SU-DHL-6 (cell line): ENCODE data around the gene MUC3A.

Experiments used
- H2AFZ ChIP-seq: fragments of 200-600 bp; sonication (generic); 2 replicates; pipeline ENCODE4 v1.6.1; 2014; ENCODE audit warnings: low read depth, mild to moderate bottlenecking, moderate library complexity, mixed read lengths, antibody characterized with exemption, low read length; ENCODE audit not compliant: severe bottlenecking
- H3F3A ChIP-seq: fragments of 200-600 bp; shearing (Covaris generic); 2 replicates; pipeline ENCODE4 v1.6.0; 2016; ENCODE audit warnings: antibody characterized with exemption, mild to moderate bottlenecking; ENCODE audit not compliant: insufficient read depth
- H3K27ac ChIP-seq: fragments of 200-600 bp; sonication (generic); 2 replicates; pipeline ENCODE4 v1.5.1; 2016; ENCODE audit warnings: low read depth, mild to moderate bottlenecking, low read length, moderate library complexity, mixed read lengths
- H3K27me3 ChIP-seq: fragments of 200-600 bp; sonication (generic), shearing (Covaris generic); 2 replicates; pipeline ENCODE4 v1.6.0; 2014; ENCODE audit warnings: mild to moderate bottlenecking, low read length
- H3K36me3 ChIP-seq: fragments of 200-600 bp; sonication (generic); 2 replicates; pipeline ENCODE4 v1.6.1; 2014; ENCODE audit warnings: mild to moderate bottlenecking, low read length, mixed read lengths
- H3K4me2 ChIP-seq: fragments of 300-600, 200-600 bp; shearing (Covaris generic), sonication (generic); 2 replicates; pipeline ENCODE4 v1.6.0; 2014; ENCODE audit warnings: low read length, low read depth, mild to moderate bottlenecking; ENCODE audit not compliant: poor library complexity, severe bottlenecking
- H3K4me3 ChIP-seq: fragments of 200-600 bp; sonication (generic); 2 replicates; pipeline ENCODE4 v1.5.1; 2014; ENCODE audit warnings: antibody characterized with exemption, low read length, mild to moderate bottlenecking, mixed read lengths; ENCODE audit not compliant: insufficient read depth, poor library complexity, severe bottlenecking
- H3K79me2 ChIP-seq: fragments of 200-600 bp; sonication (generic); 2 replicates; pipeline ENCODE4 v1.6.1; 2014; ENCODE audit warnings: mild to moderate bottlenecking, low read length, moderate library complexity; ENCODE audit not compliant: insufficient read depth
- H3K9ac ChIP-seq: fragments of 200-600 bp; sonication (generic); 2 replicates; pipeline ENCODE4 v1.7.0; 2014; ENCODE audit warnings: mild to moderate bottlenecking, low read length
- H3K9me2 ChIP-seq: fragments of 200-600 bp; sonication (generic); replicated peaks from 2 replicates; pipeline ENCODE4 v1.6.1; 2014; ENCODE audit warnings: low read length; ENCODE audit not compliant: insufficient read depth
- H3K9me3 ChIP-seq: fragments of 200-600 bp; sonication (generic); 2 replicates; pipeline ENCODE4 v1.6.1; 2014; ENCODE audit warnings: low read length, mixed read lengths; ENCODE audit not compliant: insufficient read depth
- H4K20me1 ChIP-seq: fragments of 200-600 bp; sonication (generic); 2 replicates; pipeline ENCODE4 v1.6.1; 2014; ENCODE audit warnings: low read depth, mild to moderate bottlenecking, antibody characterized with exemption, low read length, moderate library complexity, mixed read lengths
- CTCF ChIP-seq: fragments of 200-600 bp; sonication (generic); IDR thresholded peaks from one replicate; pipeline ENCODE4 v1.5.1; 2017; ENCODE audit warnings: antibody characterized with exemption, mild to moderate bottlenecking, low read length, moderate library complexity; ENCODE audit not compliant: insufficient read depth, poor library complexity, severe bottlenecking
- EZH2phosphoT487 ChIP-seq: fragments of 200-600 bp; sonication (generic), shearing (Covaris generic); conservative IDR thresholded peaks from 2 replicates; pipeline ENCODE4 v1.6.1; 2018; ENCODE audit warnings: mild to moderate bottlenecking, antibody characterized with exemption, low read length, moderate library complexity, mixed read lengths

MUC3A gene

GRCh38 chr7:100949227-100949932 is at the start of gene MUC3A:
TSS of gene MUC3A (plus strand) at chr7:100949534. CDS start at chr7:100949625, 91 bp downstream.
- TF ChIP-seq CTCF: no peak
- no peak for TF ChIP-seq EZH2phosphoT487
- H3K27me3 ChIP-seq: peaks cover 4% of the 10 kb centered on the region; the same call in 1 of the 2 replicates
- no peaks in the 10 kb centered on the region for H3K79me2 ChIP-seq
- no peaks in the 10 kb centered on the region for H3K9me2 ChIP-seq
- H3K4me2 ChIP-seq: no peak within 1 kb of the TSS
- no peak within 1 kb of the TSS for H2AFZ ChIP-seq
- no peaks in the 10 kb centered on the region for H4K20me1 ChIP-seq
- no peak within 1 kb of the TSS for H3K9ac ChIP-seq
- no peaks in the 10 kb centered on the region for H3K36me3 ChIP-seq
- H3K27ac ChIP-seq: no peak within 1 kb of the TSS
- no peaks in the 10 kb centered on the region for H3K9me3 ChIP-seq
- H3K4me3 ChIP-seq: no peak within 1 kb of the TSS
- H3F3A ChIP-seq: no peaks in the 10 kb centered on the region

GRCh38 chr7:100900978-100901377 is 48.4 kb upstream of the MUC3A start:
- Histone ChIP-seq H2AFZ (no peak overlapping the region), H3F3A (no peaks in the 10 kb centered on the region), H3K9me3 (no peaks in the 10 kb centered on the region), H3K4me2 (no peak overlapping the region), H3K27me3 (no peaks in the 10 kb centered on the region), H3K27ac (no peak overlapping the region), H3K9ac (no peak overlapping the region), H3K36me3 (no peaks in the 10 kb centered on the region), H3K9me2 (no peaks in the 10 kb centered on the region), H3K4me3 (no peak overlapping the region), H4K20me1 (no peaks in the 10 kb centered on the region), H3K79me2 (no peaks in the 10 kb centered on the region)
- no peak for TF ChIP-seq EZH2phosphoT487
- no peak for TF ChIP-seq CTCF

- Histone ChIP-seq H3K4me3 (no peak overlapping the region), H3K27me3 (no peaks in the 10 kb centered on the region), H3K9me3 (no peaks in the 10 kb centered on the region), H3K79me2 (no peaks in the 10 kb centered on the region), H3K27ac (no peak overlapping the region), H3F3A (no peaks in the 10 kb centered on the region), H2AFZ (no peak overlapping the region), H3K9me2 (no peaks in the 10 kb centered on the region), H3K36me3 (no peaks in the 10 kb centered on the region), H3K4me2 (no peak overlapping the region), H4K20me1 (no peaks in the 10 kb centered on the region), H3K9ac (no peak overlapping the region)
- TF ChIP-seq CTCF (no peak), EZH2phosphoT487 (no peak)
Observed at GRCh38 chr7:100901921-100902332, 47.4 kb upstream of the MUC3A start.
